Activated CD4-positive, alpha-beta T cell treated with anti-CD3 and anti-CD28 coated beads for 4 hours (primary cell): ENCODE data around the gene HOXA2.

Experiments used
- DNase-seq, 2 donors: peaks; one replicate each; pipeline ENCODE4 v3.0.0-alpha.2; 2020

The HOXA2 gene

DNA sequence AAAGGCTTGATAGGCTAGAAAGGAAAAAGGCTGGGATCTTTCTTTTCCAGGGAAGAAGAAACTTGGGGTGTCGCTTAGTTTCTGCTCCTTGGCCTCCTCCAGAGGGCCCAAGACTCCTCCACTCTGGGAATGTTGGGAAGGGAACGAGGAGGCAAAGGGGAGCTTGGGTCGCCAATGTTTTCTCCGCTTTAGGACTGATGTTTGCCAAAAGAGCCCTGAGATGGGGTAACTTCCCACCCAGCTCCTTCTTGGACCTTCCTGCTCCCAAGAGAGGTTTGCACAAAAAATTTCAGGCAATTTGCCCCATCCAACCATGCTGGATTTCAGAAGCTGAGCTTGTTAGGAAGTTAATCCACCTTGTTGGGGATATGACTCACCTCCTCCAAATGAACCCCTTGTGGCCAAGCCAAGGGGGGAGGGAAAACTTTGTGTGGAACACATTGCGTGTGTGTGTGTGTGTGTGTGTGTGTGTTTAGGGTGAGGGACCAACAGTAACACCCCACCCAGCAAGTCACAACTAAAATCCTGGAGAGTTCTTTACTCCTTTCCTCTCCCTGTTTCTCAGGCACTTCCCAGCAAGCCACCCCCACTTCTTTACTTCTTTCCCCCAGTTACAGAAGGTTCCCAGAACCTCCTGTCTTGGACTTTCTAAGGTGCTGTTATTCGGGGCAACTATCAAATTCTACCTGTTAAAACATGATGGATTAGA, 8.7 kb upstream of the HOXA2 start:
- DNase-seq: no peak

DNA sequence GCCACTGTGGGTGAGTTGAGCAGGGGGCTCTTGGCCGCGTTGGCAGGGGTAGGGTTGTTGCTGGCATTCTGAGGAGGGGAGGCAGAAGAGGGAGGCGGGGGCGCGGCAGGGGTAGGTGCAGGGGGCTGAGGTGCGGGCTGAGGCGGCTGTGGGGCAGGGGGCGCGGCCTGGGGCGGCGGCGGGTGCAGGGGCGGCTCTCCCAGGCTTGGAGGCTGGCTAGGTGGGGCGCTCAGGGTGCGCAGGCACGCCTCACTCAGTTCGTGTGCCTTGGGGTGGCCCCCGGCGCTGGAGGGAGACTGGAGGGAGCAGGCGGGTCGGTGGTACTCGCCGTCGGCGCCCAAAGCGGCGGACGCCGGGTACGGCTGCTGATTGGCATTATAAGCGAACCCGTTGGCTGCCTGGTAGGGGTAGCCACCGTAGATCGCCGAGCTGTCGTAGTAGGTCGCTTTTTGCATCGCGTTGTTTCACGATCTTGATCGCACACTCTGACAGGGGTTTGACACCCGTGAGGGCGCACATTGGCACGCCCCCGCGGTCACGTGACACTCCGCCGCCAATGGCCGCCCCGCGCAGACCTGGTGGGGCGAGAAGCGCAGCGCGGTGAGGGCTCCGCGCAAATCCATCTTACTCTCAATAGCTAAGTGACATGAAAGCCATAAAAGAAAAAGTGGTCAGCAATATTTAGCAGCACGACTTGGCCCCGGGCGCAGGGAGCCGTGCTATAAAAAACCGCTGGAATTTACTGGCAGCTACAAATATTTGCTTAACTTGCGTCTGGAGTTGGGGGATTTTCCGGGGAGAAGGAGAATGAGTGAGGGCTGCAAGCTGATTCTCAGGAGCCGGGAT, 7.9 kb upstream of the HOXA2 start:
- DNase-seq: no peak

DNA sequence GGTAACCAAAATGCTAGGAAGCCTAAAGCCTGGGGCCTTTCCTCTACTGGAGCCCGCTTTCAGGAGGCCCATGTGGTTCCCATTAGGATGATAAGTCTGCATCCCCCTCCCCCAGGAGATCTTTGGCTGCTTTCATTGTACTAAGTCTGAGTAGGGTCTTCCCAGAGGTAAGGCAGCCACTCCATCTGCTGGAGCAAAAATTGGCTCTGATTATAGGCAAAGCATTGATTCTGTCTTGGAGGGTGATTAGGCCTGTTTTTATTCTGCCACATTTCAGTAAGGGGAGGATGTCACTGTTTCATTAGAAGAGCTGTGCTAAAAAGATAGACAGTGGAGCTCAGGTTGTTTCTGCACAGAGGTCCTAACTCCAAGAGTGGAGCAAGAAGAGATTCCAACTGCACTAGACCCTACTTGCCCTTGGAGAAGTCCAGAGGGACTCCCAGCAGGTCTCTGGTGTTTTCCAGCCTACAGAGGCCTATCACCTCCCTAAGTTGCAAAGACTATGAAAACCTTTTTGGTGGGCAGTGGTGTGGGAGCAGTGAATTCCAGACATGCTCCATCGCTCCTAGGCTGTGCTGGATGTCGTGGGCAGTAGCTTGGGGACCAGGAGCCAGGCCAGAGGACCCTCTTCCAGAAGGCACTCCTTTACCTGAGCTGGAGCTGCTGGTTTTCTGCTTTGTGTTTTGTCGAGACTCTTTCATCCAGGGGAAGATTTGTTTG, 7.1 kb upstream of the HOXA2 start:
- no peak for DNase-seq

DNA sequence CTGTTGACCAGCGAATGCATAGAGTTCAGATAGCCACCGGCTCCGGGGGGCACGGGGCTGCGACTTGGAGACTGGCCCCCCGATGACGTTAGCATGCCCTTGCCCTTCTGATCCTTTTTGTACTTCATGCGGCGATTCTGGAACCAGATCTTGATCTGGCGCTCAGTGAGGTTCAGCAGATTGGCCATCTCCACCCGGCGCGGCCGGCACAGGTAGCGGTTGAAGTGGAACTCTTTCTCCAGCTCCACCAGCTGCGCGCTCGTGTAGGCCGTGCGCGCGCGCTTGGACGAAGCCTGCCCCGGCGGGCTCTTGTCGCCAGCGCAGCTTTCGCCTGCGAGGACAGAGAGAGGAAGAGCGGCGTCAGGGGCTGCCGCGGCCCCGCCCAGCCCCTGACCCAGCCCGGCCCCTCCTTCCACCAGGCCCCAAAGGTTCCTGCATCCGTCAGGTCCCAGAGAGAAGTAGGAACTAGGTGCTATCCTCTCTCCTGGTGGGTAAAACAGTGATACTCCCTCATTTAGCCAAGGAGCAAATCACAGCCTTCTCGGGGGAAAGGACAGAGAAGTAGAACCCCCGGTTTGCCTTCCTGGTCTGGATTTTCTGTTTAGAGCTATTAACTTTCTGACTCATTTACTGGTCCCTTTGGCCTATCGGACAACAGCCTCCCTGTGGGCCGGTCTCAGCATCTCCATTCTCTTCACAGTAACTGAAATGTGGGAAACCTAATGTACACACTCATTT, 6.1 kb upstream of the HOXA2 start:
- DNase-seq: no peak

DNA sequence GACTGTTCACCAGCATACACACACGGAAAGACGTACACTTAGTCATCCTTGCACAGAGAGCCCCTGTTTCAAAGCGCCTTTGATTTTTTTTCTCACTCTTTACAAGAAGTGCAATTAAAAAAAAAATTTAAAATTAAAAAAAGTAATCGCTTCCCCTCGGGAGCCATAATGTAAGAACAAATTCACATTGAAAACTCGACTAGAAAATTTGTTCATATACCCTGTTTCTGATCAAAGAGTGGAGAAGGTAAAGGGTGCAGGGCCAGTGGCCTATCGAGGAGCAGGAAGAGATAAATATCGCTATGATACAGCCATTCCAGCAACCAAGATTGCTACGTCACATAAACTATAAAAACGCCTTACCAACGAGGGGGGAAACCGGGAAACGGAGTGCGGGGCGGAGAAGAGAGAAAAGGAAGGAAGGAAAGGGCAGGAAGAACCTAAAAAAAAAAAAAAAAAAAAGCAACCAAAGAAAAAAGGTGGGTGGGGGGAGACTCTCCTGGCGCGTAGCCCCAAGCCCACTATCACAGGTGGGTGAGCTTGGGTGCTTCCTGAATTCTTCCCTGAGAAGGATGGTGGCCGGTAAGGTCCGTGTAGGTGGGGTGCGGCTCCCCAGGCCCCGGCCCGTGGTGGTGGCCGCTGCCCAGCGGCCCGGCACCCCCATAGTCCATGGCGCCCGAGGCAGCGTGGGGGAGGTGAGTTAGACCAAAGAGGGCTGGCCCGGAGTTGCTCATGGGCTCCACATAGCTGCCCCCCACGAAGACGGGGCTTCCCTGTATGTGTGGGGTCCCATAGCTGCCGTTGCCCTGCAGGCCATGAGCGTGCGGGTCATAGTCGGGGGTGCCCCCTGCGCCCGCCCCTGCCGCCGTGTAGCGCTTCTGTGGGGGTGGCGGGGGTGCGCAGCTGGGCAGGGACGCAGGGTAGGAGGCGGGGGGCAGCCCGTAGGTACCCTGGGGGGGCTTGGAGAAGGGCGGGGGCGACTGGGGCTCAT, 5.2 kb upstream of the HOXA2 start:
- no peak for DNase-seq

DNA sequence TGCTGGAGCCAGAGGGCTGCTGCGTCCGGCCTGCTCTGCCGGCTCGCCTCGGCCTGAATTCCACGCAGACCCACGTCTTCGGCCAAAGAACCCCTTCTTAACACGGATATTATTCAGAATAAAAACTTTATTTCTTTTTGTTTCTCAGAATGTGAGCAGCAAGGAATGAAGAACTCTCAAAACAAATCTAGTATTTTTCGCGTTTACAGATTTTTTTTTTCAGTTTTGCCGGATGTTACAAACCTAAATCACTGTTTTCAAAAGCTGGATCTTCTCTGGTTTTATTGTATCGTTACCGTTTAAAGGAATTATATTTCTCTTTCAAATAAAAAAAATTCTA, 4.4 kb upstream of the HOXA2 start:
- no peak for DNase-seq

DNA sequence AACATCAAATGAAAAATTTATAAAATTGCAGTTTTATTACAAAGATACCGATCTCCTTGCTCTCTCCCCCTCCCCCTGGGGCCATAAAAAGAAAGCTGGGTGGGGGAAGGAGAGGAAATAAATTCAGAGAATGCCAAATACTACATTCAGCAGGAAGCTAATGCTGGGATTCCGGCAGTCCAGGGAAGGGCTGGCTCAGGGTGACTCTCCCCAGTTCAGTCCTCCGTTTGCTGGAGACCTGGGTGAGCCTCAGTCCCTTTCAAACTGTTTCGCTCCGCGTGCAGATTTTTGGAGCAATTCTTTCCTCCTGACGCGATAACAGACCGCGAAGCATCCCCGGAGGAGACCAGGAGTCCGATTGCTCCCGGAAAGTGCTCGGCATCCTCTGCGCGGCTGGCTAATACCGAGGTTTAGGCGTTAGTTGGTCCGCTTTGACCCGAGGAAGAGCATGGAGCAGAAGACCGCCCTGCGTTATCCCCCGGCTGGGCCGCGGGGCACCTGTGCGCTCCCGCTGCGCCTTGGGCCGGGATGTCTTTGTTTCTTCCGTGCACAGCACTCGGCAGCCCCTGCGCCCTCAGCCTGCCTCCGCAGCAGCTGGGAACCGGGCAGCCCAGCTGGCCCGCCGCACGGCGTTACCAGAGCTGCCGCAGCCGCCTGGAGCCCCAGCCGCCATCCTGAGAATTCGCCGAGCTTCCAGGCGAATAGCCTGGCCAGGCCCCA, 3.9 kb upstream of the HOXA2 start:
- no peak for DNase-seq

DNA sequence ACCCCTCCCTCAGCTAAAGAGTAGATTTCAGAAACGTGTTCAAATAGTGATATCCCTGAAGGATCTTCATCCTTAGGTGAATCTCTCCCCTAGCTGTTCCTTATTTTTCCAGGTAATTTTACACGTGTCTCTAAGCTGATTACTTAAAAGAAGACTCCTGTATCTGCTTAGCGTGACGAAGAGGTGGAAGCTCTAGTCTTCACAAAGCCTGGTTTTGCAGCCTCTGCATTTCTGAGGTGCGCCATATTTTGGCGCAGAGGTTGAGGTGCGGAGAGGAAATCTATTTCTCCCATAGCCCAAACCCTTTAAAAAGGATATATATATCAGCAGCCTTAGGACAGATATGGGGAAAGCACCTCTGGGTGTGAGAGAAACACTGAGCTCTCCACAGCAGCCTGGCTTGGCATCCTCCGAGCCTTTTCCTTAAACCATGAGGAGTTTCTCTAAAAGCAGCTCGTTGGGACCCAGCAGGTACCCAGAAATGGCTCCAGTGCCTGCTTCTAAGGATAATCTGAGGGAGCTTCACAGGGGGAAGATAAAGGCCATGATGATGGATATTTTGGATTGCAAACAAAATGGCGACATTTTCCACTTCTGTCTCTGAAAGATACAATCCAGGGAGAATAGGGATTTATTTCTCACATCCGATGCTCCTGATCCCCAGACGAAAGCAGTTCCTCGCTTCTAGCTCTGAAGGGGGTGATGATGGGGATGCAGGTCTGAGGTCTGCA, 3.0 kb upstream of the HOXA2 start:
- DNase-seq: no peak

DNA sequence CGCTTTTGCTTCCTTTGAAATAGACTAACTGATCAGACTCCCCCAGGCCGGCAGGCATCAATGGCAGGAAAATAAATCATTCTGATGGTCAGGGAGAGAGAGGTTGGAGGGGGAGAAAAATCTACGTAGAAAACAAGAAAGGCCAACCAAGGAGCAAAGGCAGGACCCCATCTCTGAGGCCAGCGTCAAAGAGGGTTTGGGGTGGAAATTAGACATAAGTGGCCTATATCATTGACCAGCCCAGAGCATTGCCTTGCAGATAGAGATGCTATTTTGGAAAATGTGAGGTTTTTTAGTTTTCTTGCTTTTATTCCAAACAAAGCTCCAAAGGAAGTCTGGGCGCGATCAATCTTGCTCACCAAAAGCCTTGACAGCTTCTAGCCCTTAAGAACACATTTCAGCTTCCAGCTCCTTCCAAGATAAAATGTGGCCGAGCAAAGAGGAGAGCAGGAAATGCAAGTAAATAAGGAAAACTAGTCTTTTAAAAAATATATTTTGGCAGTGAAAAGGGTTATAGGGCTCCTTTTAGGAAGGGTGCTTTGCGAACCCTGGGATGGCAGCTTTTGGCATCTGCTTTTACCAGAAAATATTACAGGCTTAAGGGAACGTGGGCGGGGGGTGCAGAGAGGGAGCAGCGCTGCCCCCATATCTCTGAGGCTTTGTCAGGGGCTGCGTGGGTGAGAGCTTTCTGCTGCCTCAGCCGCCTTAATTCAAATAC, 2.0 kb upstream of the HOXA2 start:
- no peak for DNase-seq

DNA sequence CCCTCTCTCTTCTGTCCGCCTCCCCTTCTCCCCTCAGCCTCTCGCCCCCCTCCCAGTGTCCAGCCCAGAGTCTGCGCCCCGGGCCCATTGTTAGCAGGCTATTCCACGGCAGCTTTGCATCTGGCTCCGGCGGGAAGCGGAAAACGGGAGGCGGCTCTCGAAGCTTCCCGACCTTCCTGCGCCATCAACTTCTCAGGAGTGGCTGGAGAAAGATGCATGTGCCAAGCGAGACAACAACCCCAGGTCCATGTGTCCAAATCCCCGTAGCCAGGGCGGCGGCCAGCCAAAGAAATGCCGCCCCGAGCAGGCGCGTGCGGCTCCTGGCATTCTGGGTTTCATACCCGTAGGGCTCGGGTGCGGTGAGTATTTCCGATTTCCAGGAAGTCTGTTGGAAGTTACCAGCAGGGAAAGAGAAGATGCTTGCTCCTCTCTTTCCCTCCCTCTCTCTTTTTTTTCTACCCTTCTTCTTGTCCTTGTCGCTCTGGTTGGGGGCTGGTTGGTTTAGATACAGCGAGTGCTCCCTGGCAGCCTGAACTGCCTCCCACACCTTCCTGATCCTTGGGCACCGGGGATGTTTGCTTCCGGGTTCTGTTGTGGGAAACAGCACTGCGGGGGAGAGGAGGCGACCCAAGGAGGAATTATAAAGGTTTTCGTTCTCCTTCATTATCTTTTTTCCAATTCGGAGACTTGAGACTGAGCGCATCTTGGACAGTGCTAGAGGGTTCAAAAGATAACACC, 1.2 kb upstream of the HOXA2 start:
- no peak for DNase-seq

DNA sequence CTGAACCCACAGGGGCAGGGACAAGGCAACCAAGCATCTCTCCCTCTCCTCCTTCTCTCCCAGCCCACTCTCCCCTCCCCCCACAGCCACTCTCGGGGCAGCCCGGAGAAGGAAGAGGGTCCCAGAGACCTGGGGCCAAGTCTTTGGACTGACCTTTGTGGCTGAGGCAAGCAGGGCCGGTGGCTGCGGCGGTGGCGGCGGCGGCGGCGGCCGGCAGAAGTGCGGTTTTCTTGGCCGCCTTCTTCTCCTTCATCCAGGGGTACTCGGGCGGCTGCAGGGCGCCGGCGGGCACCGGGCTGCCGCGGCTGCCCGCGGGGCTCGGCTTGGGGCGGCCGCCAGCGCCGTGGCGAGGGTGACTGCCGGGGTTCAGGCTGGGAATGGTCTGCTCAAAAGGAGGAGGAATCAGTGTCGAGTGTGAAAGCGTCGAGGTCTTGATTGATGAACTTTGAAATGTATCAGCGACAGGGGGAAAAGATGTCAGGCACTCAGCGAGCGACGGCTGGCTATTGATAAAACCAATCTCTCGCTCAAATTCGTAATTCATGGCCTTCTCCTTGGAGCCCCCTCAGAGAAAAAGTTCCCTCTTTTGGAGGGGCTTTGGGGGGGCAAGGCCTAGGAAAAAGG, 414 bp downstream of the HOXA2 start:
- DNase-seq: no peak

DNA sequence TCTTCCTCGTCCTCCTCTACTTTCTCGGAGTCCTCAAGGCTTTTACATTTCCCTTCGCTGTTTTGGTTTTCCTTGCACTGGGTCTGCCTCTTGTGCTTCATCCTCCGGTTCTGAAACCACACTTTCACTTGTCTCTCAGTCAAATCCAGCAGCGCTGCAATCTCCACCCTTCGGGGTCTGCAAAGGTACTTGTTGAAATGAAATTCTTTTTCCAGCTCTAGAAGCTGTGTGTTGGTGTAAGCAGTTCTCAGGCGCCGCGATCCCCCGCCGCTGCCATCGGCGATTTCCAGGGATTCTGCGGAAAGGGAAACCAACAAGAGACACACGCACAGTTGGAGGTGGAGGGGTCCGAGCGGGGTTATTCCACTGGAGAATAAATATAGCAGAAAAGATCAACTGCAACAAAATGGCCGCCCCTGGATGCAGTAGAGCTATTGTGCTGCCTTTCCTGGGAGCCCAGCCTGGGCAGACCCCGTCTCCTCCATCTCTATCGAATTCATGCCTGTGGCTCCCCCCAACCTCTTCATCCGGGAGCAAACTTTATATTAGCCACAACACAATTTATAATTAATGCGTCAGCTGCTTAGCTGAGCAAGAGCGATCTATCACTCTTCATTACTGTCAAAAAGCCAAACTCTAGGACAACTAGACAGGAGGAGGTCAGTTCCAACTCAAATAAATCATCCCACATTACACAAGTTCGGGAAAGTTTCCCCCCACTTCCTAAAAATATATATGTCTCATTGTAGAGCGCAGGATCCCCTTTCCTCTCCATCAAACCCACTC, 1.1 kb downstream of the HOXA2 start:
- DNase-seq: no peak

DNA sequence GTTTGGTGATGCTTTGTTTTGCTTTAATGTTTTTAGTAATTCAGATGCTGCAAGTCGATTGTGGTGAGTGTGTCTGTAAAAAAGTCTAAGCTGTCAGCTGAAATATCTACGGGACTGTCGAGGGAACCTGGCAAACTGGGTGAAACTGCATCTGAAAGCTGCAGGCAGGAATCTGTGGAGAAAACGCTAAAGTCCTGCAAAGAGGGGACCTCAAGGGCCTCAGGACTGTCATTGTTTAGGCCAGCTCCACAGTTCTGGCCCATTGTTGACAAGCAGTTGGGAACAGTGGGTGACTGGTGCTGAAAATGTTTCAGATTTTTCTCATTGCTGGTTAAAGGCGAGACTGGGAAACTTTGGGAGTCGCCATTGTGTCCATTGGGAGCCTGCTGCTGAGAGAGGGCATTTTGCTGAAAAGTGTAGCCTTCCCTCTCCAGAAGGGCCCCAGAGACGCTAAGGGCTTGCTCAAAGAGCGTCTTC, 1.8 kb downstream of the HOXA2 start:
- DNase-seq: no peak

DNA sequence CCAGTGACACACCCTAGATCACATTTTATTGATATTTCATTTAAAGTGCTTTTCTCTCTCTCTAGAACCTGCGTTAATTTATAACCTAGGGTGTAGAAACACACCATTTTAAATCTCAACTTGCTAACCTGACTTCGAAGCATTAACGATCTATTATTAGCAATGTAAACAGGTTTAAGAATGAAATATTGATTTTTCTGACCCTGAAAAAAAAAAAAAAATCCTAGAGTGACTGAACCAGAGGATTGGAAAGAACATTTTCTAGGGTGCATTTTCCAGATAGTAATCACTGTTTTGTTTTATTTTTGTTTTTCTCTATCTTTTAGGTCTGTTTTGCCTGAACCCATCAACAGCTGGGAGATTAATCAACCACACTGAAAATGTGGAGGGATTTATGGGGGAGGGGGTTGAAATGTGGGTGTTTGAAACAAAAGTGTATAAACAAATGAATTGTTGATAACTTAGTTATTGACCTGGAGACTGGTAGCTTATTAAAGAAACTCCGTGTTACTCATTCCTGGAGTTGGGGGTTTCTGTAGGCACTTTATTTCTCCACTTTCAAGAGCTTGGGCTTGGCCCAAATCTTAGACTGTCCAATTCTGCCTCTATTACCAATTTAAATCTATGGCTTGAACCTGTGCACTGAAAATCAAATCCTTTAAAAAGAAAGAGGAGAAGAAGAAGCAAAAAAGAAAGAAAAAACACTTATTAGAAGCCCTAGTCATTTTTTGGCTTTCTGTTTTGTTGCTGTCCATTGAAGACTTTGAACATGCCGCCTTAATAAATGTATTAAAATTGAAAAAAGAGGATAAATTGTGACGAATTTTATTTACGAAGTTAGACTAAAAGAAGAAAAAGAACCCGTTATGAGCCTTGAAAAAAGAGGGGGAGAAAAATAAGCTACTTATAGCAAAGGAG, 2.8 kb downstream of the HOXA2 start:
- DNase-seq: no peak

DNA sequence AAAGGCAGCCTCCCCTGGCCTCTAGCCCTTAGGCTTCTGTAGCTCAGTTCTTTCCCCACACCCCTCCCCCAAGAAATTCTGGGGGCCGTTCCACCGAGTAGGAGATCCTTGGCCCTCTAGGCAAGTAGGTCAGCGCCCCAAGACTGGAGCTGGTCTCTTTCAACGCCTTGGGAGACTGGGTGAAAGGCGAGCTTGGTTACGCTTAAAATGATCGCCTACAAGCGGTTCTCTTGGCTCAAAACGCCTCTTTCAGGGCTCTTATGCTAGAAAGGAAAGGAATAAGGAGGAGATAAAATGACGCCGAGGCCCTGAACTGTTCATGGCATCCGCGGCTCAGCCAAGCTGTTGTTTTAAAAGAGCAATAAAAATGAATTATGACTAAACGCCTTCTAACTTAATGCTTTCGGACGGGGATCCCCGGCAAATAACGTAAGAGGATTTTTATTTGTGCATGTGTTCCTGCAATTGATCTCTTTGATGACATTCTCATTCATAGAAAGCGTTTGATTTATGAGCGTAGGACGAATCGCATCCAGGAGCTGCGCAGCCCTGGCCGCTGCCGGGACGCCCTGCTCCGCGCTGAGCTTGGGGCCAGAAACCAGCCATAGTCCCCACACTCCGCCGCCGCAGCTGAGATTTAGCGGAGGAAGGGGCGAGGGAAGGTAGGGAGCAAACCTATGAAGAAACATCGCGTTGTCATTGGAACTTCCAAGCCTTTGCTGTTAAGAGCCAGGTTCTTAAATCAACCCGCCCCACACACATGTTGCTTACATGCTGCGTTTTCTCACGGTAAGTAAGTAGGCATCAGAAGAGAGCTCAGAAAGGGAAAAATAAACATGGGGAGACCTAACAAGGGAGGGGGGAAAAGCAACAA, 3.7 kb downstream of the HOXA2 start:
- DNase-seq: no peak
